Measurements from ENCODE around the gene LRCOL1. TPM values are rescaled to one million over a fixed set of nuclear protein-coding genes. Genes with fewer than 3 reads are reported as not detected.

Gene LRCOL1
- total and polyA plus RNA-seq, 2 of the 8 experiments (the other 6 are each of a cell fraction or from before 2014, with no cell fraction given): not detected

GRCh38 chr12:132660052-132660451, 49.7 kb upstream of the LRCOL1 start:
- H2AK5ac ChIP-seq (ENCODE audit: low read depth, low read length): no peak overlapping the region
- ChIA-PET CTCF (ENCODE audit: partially characterized antibody) (interaction anchor here (1.3 to 1.8 kb wide), 2 partner anchors 21 to 50 kb away, joined by 3 to 6 read pairs; partner anchors contain the start of gene LRCOL1), POLR2A (ENCODE audit: partially characterized antibody) (interaction anchor here (0.6 kb wide), 1 partner anchor 17 kb away, joined by 4 read pairs; no protein-coding TSS in a partner anchor)
- H2BK12ac ChIP-seq (ENCODE audit: low read depth, low read length): no peak overlapping the region
- no peak overlapping the region for H3K4me3 ChIP-seq (ENCODE audit: extremely low read depth in 1 of 4, insufficient read depth in 2 of 4, low read depth in 3 of 4, low read length in 4 of 4)
- H3K27me3 ChIP-seq (replicated peaks in 1 of 4; ENCODE audit: control insufficient read depth in 3 of 4, extremely low read depth in 1 of 4, insufficient read depth in 3 of 4, low read length in 3 of 4): no peaks in the 10 kb centered on the region; a peak in 1 of 7 replicates
- H4K91ac ChIP-seq (replicated peaks; ENCODE audit: insufficient read length, low read length): no peak overlapping the region
- H3K9ac ChIP-seq (replicated peaks in 1 of 4; ENCODE audit: extremely low read depth in 1 of 4, low read depth in 3 of 4, low read length in 3 of 4): no peak overlapping the region
- no peak overlapping the region for H3K14ac ChIP-seq (ENCODE audit: insufficient read length)
- no peak overlapping the region for H3K23ac ChIP-seq (ENCODE audit: insufficient read length)
- H3K79me1 ChIP-seq (ENCODE audit: low read depth, low read length): no peaks in the 10 kb centered on the region; the same call in 1 of the 2 replicates
- H3K27ac ChIP-seq (ENCODE audit: low read depth, low read length): no peak overlapping the region
- H4K8ac ChIP-seq (ENCODE audit: extremely low read depth, insufficient read depth, low read length): no peak overlapping the region
- no peak overlapping the region for H2BK5ac ChIP-seq (ENCODE audit: low read depth, low read length)
- H2AFZ ChIP-seq (ENCODE audit: low read length): no peak overlapping the region
- H3K4me1 ChIP-seq (replicated peaks in 1 of 4; ENCODE audit: control insufficient read depth in 3 of 4, insufficient read depth in 4 of 4, low read length in 3 of 4): 0 out of 7 replicates have a peak, but pooled peaks cover 0 to 3% (median 0%) of the 10 kb centered on the region in 4 experiments
- H3K56ac ChIP-seq (replicated peaks; ENCODE audit: insufficient read length, low read depth, low read length): no peak overlapping the region
- no peak overlapping the region for H2BK20ac ChIP-seq (ENCODE audit: low read length)
- FAIRE-seq: no peak
- 89% methylated on average over 5 of the region's 5 CpGs; no CpG with 5 or more reads in 1 of the 2 experiments for WGBS, 2 experiments (ENCODE audit: extremely low coverage in 1 of 2, insufficient coverage in 1 of 2, insufficient read length in 1 of 2, insufficient replicate concordance in 2 of 2, low coverage in 1 of 2, low lambda C conversion rate in 2 of 2, missing lambda C conversion rate in 1 of 2)
- H2BK120ac ChIP-seq (replicated peaks; ENCODE audit: low read depth, low read length): no peak overlapping the region
- no peaks in the 10 kb centered on the region; a peak in 1 of 4 replicates for H3K79me2 ChIP-seq (ENCODE audit: control insufficient read depth in 1 of 2, insufficient read depth in 2 of 2, low read length in 2 of 2)
- peaks cover 52 to 88% (median 84%) of the 10 kb centered on the region in 4 experiments for H3K36me3 ChIP-seq (ENCODE audit: control insufficient read depth in 2 of 4, insufficient read depth in 4 of 4, low read length in 3 of 4)
- no peak overlapping the region for H3K4ac ChIP-seq (replicated peaks; ENCODE audit: insufficient read length, low read depth, low read length)
- no peak for DNase-seq (ENCODE audit: low read depth in 1 of 2, low spot score in 2 of 2)
- H3K18ac ChIP-seq (ENCODE audit: extremely low read depth, low read length): no peak overlapping the region
- H4K20me1 ChIP-seq (replicated peaks in 1 of 2; ENCODE audit: control insufficient read depth in 1 of 2, insufficient read depth in 2 of 2, low read length in 2 of 2): peaks cover 10 to 17% of the 10 kb centered on the region in 2 experiments
- no peaks in the 10 kb centered on the region for H3K9me3 ChIP-seq (ENCODE audit: insufficient read depth in 2 of 2, low read depth in 1 of 2, low read length in 1 of 2)
- no peak overlapping the region for H4K5ac ChIP-seq (ENCODE audit: insufficient read length, low read depth, low read length)
- no peak overlapping the region for H2BK15ac ChIP-seq (ENCODE audit: low read length)
- H3K23me2 ChIP-seq (ENCODE audit: low read depth, low read length): no peaks in the 10 kb centered on the region; the same call in 1 of the 2 replicates
- no peak overlapping the region for H3K4me2 ChIP-seq (ENCODE audit: insufficient read depth in 1 of 2, low read depth in 2 of 2, low read length in 2 of 2)
- TF ChIP-seq ATF2 (IDR thresholded peaks at IDR 0.05; ENCODE audit: low read length): no peak
- TF ChIP-seq E2F6 (IDR thresholded peaks at IDR 0.05): no peak
- no peak for TF ChIP-seq ASH2L (IDR thresholded peaks at IDR 0.05; ENCODE audit: low read length)
- TF ChIP-seq EP300 (IDR thresholded peaks at IDR 0.05; ENCODE audit: borderline replicate concordance in 1 of 2, low read depth in 2 of 2, low read length in 2 of 2): no peak
- TF ChIP-seq BACH1 (IDR thresholded peaks at IDR 0.05; ENCODE audit: low read length): no peak
- TF ChIP-seq HDAC2 (IDR thresholded peaks at IDR 0.05; ENCODE audit: borderline replicate concordance in 1 of 2, low read depth in 2 of 2, low read length in 2 of 2): no peak
- TF ChIP-seq EZH2 (IDR thresholded peaks at IDR 0.05; ENCODE audit: low read depth, low read length, severe bottlenecking): no peak
- TF ChIP-seq POLR2A (IDR thresholded peaks at IDR 0.05; ENCODE audit: control extremely low read depth in 1 of 2, low read depth in 2 of 2, low read length in 2 of 2): no peak
- TF ChIP-seq CHD2 (IDR thresholded peaks at IDR 0.05; ENCODE audit: low read length): no peak
- no peak for TF ChIP-seq SIX5 (IDR thresholded peaks at IDR 0.05; ENCODE audit: low read depth, low read length)
- no peak for TF ChIP-seq BCL11A (IDR thresholded peaks at IDR 0.05; ENCODE audit: low read depth in 2 of 2, low read length in 2 of 2)

Measured in H1 (cell line).